ENCODE results near the gene PBXIP1. TPM values are rescaled to one million over a fixed set of nuclear protein-coding genes. Genes with fewer than 3 reads are reported as not detected.

The PBXIP1 gene, protein sequence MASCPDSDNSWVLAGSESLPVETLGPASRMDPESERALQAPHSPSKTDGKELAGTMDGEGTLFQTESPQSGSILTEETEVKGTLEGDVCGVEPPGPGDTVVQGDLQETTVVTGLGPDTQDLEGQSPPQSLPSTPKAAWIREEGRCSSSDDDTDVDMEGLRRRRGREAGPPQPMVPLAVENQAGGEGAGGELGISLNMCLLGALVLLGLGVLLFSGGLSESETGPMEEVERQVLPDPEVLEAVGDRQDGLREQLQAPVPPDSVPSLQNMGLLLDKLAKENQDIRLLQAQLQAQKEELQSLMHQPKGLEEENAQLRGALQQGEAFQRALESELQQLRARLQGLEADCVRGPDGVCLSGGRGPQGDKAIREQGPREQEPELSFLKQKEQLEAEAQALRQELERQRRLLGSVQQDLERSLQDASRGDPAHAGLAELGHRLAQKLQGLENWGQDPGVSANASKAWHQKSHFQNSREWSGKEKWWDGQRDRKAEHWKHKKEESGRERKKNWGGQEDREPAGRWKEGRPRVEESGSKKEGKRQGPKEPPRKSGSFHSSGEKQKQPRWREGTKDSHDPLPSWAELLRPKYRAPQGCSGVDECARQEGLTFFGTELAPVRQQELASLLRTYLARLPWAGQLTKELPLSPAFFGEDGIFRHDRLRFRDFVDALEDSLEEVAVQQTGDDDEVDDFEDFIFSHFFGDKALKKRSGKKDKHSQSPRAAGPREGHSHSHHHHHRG
- total RNA-seq (2014; rRNA removed; shearing (Covaris generic)), result 70.4 and 72.2 TPM in 2 replicates
- 25.9 and 26.4 TPM in 2 replicates for polyA plus RNA-seq (2016; fragmentation: Nextera tagmentation; extraction: Ambion mirVana)

DNA sequence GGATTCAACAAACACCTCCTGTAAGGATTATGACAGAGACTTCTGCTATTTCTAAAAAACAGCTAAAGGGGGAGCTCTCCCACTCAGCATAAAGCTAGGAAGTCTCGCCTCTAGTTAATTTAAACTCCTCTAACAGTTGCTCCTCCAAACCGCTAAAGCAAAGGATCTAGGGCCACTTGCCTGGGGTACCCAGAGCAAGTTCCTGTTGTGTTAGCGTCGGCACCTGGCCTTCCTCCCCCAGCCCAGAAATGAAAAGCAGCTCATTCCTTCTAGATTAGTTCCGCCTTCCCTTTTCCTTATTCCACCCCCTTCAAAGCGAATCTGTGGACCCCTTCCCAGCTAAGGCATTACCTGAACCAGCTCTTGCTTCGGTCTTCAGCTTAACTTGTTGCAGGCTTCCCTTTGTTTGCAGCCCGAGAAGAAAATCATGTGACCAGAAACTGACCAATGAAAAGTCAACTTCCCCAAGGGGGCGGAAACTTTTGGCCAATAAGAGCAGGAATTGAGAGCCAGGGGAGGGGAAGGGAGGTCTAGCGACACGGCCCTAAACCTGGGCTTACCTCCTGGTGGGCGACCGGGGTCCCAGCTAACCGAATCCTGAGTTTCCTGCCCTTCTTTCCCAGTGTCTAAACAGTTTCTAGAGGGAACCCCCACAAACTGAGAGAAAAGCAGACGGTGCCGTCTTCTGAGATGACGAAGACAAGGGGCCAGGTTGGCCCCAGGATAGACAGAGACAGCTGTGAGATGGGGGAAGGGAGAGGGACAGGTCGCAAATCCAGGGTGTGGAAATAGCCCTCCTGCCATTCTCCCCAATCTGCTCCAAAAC, at the start of gene PBXIP1:
Gene PBXIP1 (minus strand): TSS at position 382 of the 826 bp plus-strand sequence. CDS start 2,378 bp downstream, outside the sequence.
- Histone ChIP-seq H3K79me2 (ENCODE audit: insufficient read depth) (peaks cover 26% of the 10 kb centered on the region; the same call in 1 of the 2 replicates), H3K9me2 (ENCODE audit: insufficient read depth) (no peaks in the 10 kb centered on the region), H3F3A (ENCODE audit: insufficient read depth) (peaks cover 9% of the 10 kb centered on the region), H3K4me1 (ENCODE audit: insufficient read depth) (peaks cover 28% of the 10 kb centered on the region), H3K27ac (peak within 1 kb of the TSS; percentile 91), H3K4me3 (peak within 1 kb of the TSS; percentile 93), H2AFZ (peak within 1 kb of the TSS; percentile 87), H3K9me3 (ENCODE audit: low read depth) (no peaks in the 10 kb centered on the region), H3K4me2 (ENCODE audit: unreplicated experiment) (peak within 1 kb of the TSS; percentile 96), H4K20me1 (ENCODE audit: insufficient read depth) (no peaks in the 10 kb centered on the region), H3K9ac (peak within 1 kb of the TSS; percentile 86), H3K36me3 (ENCODE audit: low read depth) (no peaks in the 10 kb centered on the region), H3K27me3 (replicated peaks; ENCODE audit: insufficient read depth) (no peaks in the 10 kb centered on the region)
- TF ChIP-seq EZH2 (IDR thresholded peaks at IDR 0.05; ENCODE audit: insufficient read depth, poor library complexity, severe bottlenecking), result no peak
- no peak for TF ChIP-seq EZH2phosphoT487 (IDR thresholded peaks at IDR 0.05; ENCODE audit: insufficient read depth, low read depth)
- in situ Hi-C loops (cut with MboI), result no loop called here
- DNase-seq, result peak; percentile 91
- 1% methylated on average over 18 of the region's 18 CpGs for WGBS, 2 experiments (ENCODE audit: low coverage in 1 of 2, low lambda C conversion rate in 2 of 2, missing lambda C conversion rate in 2 of 2)

DNA sequence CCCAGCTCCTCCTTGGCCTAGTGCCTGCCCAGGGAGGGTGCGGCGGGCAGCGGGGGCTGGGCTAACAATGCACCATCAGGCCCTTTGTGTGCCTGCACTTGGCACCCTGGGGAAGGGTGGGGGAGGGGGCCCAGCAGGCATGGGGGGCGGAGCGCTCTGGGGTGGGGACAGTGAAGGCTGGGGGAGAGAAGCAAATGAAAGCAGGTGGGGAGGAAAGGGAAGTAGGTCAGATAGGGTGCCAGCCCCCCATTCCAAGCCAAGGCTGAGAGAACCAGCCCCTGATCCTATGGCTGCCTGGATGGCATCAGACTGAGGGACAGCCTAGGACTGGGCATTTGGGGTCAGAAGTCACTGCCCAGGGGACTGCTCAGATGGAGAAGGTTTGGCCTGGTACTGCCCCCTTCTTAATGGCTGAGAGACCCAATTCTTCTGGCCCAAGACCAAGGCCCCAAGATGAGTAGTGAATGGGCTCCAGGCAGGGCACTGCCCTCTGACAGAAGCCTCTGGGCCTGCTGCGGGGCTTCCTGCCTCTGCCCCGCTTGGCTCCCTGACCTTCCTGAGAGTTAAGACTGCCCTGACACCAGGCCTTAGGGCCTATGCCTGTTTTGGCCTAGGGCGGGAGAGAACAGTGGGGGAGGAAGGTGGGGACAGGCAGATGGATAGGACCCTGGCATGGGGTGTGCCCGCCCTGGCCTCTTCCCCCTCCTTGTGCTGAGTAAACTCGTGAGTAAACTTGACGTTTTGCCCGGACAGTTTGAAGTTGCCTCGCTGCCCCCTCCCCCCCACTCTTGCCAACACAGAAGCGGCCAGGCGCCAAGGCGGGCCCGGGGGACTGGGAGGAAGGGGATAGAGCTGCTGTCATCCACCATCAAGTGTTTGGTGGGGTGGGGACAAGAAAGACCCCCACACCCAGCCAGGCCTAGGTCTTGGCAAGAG, 49.4 kb upstream of the PBXIP1 start:
- in situ Hi-C loops (cut with MboI), result no loop called here

GRCh38 chr1:155004352-155005075, 48.6 kb upstream of the PBXIP1 start:
- Histone ChIP-seq H3F3A (ENCODE audit: insufficient read depth) (no peaks in the 10 kb centered on the region), H3K36me3 (ENCODE audit: low read depth) (no peaks in the 10 kb centered on the region), H3K79me2 (ENCODE audit: insufficient read depth) (peaks cover 54% of the 10 kb centered on the region), H3K9me2 (ENCODE audit: insufficient read depth) (no peaks in the 10 kb centered on the region), H3K4me2 (ENCODE audit: unreplicated experiment) (peak overlapping the region; percentile 94), H3K4me3 (peak overlapping the region; percentile 98), H3K27me3 (replicated peaks; ENCODE audit: insufficient read depth) (no peaks in the 10 kb centered on the region), H4K20me1 (ENCODE audit: insufficient read depth) (no peaks in the 10 kb centered on the region), H3K4me1 (ENCODE audit: insufficient read depth) (peaks cover 27% of the 10 kb centered on the region), H3K27ac (peak overlapping the region; percentile 53), H3K9ac (peak overlapping the region; percentile 86), H2AFZ (peak overlapping the region; percentile 71), H3K9me3 (ENCODE audit: low read depth) (no peaks in the 10 kb centered on the region)
- DNase-seq, result peak; percentile 34
- in situ Hi-C loops (cut with MboI), result no loop called here
- WGBS, 2 experiments (ENCODE audit: low coverage in 1 of 2, low lambda C conversion rate in 2 of 2, missing lambda C conversion rate in 2 of 2), result 32 to 35% methylated on average over 5 of the region's 5 CpGs
- no peak for TF ChIP-seq EZH2phosphoT487 (IDR thresholded peaks at IDR 0.05; ENCODE audit: insufficient read depth, low read depth)

More for the DNA sequence above, 49.4 kb upstream of the PBXIP1 start:
- no peaks in the 10 kb centered on the region for H3K36me3 ChIP-seq (ENCODE audit: low read depth)
- no peaks in the 10 kb centered on the region for H3K9me2 ChIP-seq (ENCODE audit: insufficient read depth)
- no peaks in the 10 kb centered on the region for H3K27me3 ChIP-seq (replicated peaks; ENCODE audit: insufficient read depth)
- H3F3A ChIP-seq (ENCODE audit: insufficient read depth), result no peaks in the 10 kb centered on the region
- peaks cover 54% of the 10 kb centered on the region for H3K79me2 ChIP-seq (ENCODE audit: insufficient read depth)
- H4K20me1 ChIP-seq (ENCODE audit: insufficient read depth), result no peaks in the 10 kb centered on the region
- TF ChIP-seq EZH2phosphoT487 (IDR thresholded peaks at IDR 0.05; ENCODE audit: insufficient read depth, low read depth) (no peak), EZH2 (IDR thresholded peaks at IDR 0.05; ENCODE audit: insufficient read depth, poor library complexity, severe bottlenecking) (no peak)
- H3K9me3 ChIP-seq (ENCODE audit: low read depth), result no peaks in the 10 kb centered on the region
- DNase-seq, result peak; percentile 87
- no peak overlapping the region for H2AFZ ChIP-seq
- H3K4me1 ChIP-seq (ENCODE audit: insufficient read depth), result peaks cover 20% of the 10 kb centered on the region
- peak overlapping the region; percentile 53 for H3K27ac ChIP-seq
- WGBS, 2 experiments (ENCODE audit: low coverage in 1 of 2, low lambda C conversion rate in 2 of 2, missing lambda C conversion rate in 2 of 2), result 20 to 22% methylated on average over 8 to 13 of the region's 17 CpGs
- peak overlapping the region; percentile 22 for H3K4me2 ChIP-seq (ENCODE audit: unreplicated experiment)
- H3K4me3 ChIP-seq, result peak overlapping the region; percentile 98; the same call in 1 of the 2 replicates
- H3K9ac ChIP-seq, result peak overlapping the region; percentile 86

All from GM23248 (cell line).